Glomerular endothelial cell (primary cell): Measurements from ENCODE around the gene MRLN. TPM values are rescaled to one million over a fixed set of nuclear protein-coding genes. Genes with fewer than 3 reads are reported as not detected.
"Not testable (repeated sequence)": the region's sequence is repeated elsewhere in the genome, so short reads cannot be mapped to it uniquely, and the experiment has no call there.

Experiments
- DNase-seq: peaks from one replicate; pipeline ENCODE4 v3.0.0-alpha.2; 2011; ENCODE audit warnings: low read depth, low spot score; ENCODE audit errors: extremely low read depth
- total RNA-seq: library from RNA; depleted of rRNA; stranded (reverse); fragments of >200 nt; gene quantifications from 2 replicates; pipeline ENCODE4 v1.2.3, GENCODE V29; 2015

MRLN gene
- total RNA-seq = not detected in 2 replicates

- DNase-seq = no peak
Measured at GRCh38 chr10:59753267-59753666, at the start of gene MRLN. Gene MRLN (minus strand): TSS chr10:59753455.

GRCh38 chr10:59801171-59801570 lies 47.9 kb upstream of the MRLN start:
- no peak for DNase-seq

- DNase-seq = no peak
Measured at GRCh38 chr10:59799421-59799820, 46.2 kb upstream of the MRLN start.

GRCh38 chr10:59793919-59794318 lies 40.7 kb upstream of the MRLN start:
- DNase-seq = peak; percentile 27

- DNase-seq = no peak
Measured at GRCh38 chr10:59792812-59793211, 39.6 kb upstream of the MRLN start.

GRCh38 chr10:59791601-59792000 lies 38.3 kb upstream of the MRLN start:
- DNase-seq = no peak

- DNase-seq = not testable (repeated sequence)
Measured at GRCh38 chr10:59790080-59790479, 36.8 kb upstream of the MRLN start.

GRCh38 chr10:59788914-59789313 lies 35.7 kb upstream of the MRLN start:
- DNase-seq = not testable (repeated sequence)

- DNase-seq = not testable (repeated sequence)
Measured at GRCh38 chr10:59787032-59787431, 33.8 kb upstream of the MRLN start.

GRCh38 chr10:59785476-59785875 lies 32.2 kb upstream of the MRLN start:
- DNase-seq = not testable (repeated sequence)

GRCh38 chr10:59781511-59781910 lies 28.3 kb upstream of the MRLN start:
- no peak for DNase-seq

- no peak for DNase-seq
Measured at GRCh38 chr10:59779756-59780533, 26.7 kb upstream of the MRLN start.

- DNase-seq = no peak
Measured at GRCh38 chr10:59774451-59774850, 21.2 kb upstream of the MRLN start.

GRCh38 chr10:59773088-59773487 lies 19.8 kb upstream of the MRLN start:
- no peak for DNase-seq

GRCh38 chr10:59771162-59771807 lies 18.0 kb upstream of the MRLN start:
- no peak for DNase-seq

- DNase-seq = no peak
Measured at GRCh38 chr10:59770689-59771088, 17.4 kb upstream of the MRLN start.

- no peak for DNase-seq
Measured at GRCh38 chr10:59762505-59762904, 9.2 kb upstream of the MRLN start.

GRCh38 chr10:59757966-59758365 lies 4.7 kb upstream of the MRLN start:
- DNase-seq = no peak

GRCh38 chr10:59754951-59755350 lies 1.7 kb upstream of the MRLN start:
- no peak for DNase-seq

- no peak for DNase-seq
Measured at GRCh38 chr10:59752278-59752940, 846 bp downstream of the MRLN start.

- DNase-seq = no peak
Measured at GRCh38 chr10:59750155-59750945, 2.9 kb downstream of the MRLN start.
